CD14-positive monocyte (primary cell): Measurements from ENCODE around the gene SEM1. TPM values are rescaled to one million over a fixed set of nuclear protein-coding genes. Genes with fewer than 3 reads are reported as not detected.
"Not testable (repeated sequence)": the region's sequence is repeated elsewhere in the genome, so short reads cannot be mapped to it uniquely, and the experiment has no call there.

Experiments used
- DNase-seq, 3 donors: peaks; one replicate each; pipeline ENCODE4 v3.0.0-alpha.2; 2011 to 2022
- H2AFZ ChIP-seq: 2 replicates; pipeline ENCODE4 v1.6.0; 2012; ENCODE audit warnings: mild to moderate bottlenecking, low read depth, low read length, inconsistent platforms; ENCODE audit not compliant: insufficient read depth, poor library complexity, severe bottlenecking
- H3K27ac ChIP-seq, 2 donors: 1 replicate in 1 of 2; 2 replicates in 1 of 2; pipeline ENCODE4 v1.5.1; 2012 to 2013; ENCODE audit warnings: low read length in 2 of 2, control low read depth in 1 of 2, inconsistent platforms in 1 of 2, low read depth in 1 of 2, mild to moderate bottlenecking in 1 of 2
- H3K27me3 ChIP-seq, 2 donors: one replicate each; pipeline versions ENCODE4 v1.6.0 to v1.6.1; 2011 to 2013; ENCODE audit warnings: low read length in 2 of 2; ENCODE audit not compliant: control insufficient read depth in 2 of 2, insufficient read depth in 2 of 2
- H3K36me3 ChIP-seq, 2 donors: replicated peaks in 1 of 2; 1 replicate in 1 of 2; 2 replicates in 1 of 2; pipeline versions ENCODE4 v1.5.1 to v1.6.1; 2012 to 2013; ENCODE audit warnings: low read length in 2 of 2, control low read depth in 1 of 2, inconsistent platforms in 1 of 2, mild to moderate bottlenecking in 1 of 2; ENCODE audit not compliant: insufficient read depth in 2 of 2, control insufficient read depth in 1 of 2
- H3K4me1 ChIP-seq, 2 donors: 1 replicate in 1 of 2; 2 replicates in 1 of 2; pipeline versions ENCODE4 v1.5.1 to v1.6.1; 2012 to 2013; ENCODE audit warnings: low read length in 2 of 2, control low read depth in 1 of 2, inconsistent platforms in 1 of 2, mild to moderate bottlenecking in 1 of 2, moderate library complexity in 1 of 2; ENCODE audit not compliant: insufficient read depth in 2 of 2, control insufficient read depth in 1 of 2
- H3K4me2 ChIP-seq: replicated peaks from 2 replicates; pipeline ENCODE3; 2012; ENCODE audit warnings: low read length, moderate library complexity, mild to moderate bottlenecking; ENCODE audit not compliant: poor library complexity, severe bottlenecking; ENCODE audit errors: extremely low read depth
- H3K4me3 ChIP-seq, 3 experiments: fragments of 200-600 bp in 1 of 3; sonication (generic) in 1 of 3; replicated peaks in 1 of 3; 1 replicate in 2 of 3; 2 replicates in 1 of 3; pipeline ENCODE4 v1.5.1; 2011 to 2013; ENCODE audit warnings: low read length in 3 of 3, mild to moderate bottlenecking in 3 of 3, control low read depth in 2 of 3, low read depth in 2 of 3, inconsistent platforms in 1 of 3, moderate library complexity in 1 of 3
- H3K79me2 ChIP-seq: 2 replicates; pipeline ENCODE4 v1.6.0; 2012; ENCODE audit warnings: mild to moderate bottlenecking, control low read depth, inconsistent platforms, low read length, moderate library complexity; ENCODE audit not compliant: insufficient read depth
- H3K9ac ChIP-seq: 2 replicates; pipeline ENCODE4 v1.6.0; 2017; ENCODE audit warnings: low read length, mild to moderate bottlenecking; ENCODE audit not compliant: insufficient read depth, poor library complexity, severe bottlenecking
- H3K9me3 ChIP-seq, 2 donors: replicated peaks in 1 of 2; 1 replicate in 1 of 2; 2 replicates in 1 of 2; pipeline versions ENCODE4 v1.5.1 to v1.6.1; 2012 to 2013; ENCODE audit warnings: low read length in 2 of 2, control low read depth in 1 of 2; ENCODE audit not compliant: control insufficient read depth in 1 of 2, insufficient read depth in 1 of 2
- H4K20me1 ChIP-seq: 2 replicates; pipeline ENCODE4 v1.6.0; 2012; ENCODE audit warnings: mild to moderate bottlenecking, low read length, control low read depth, moderate library complexity; ENCODE audit not compliant: insufficient read depth
- H3K27ac Mint-ChIP-seq, 7 donors: one replicate each; pipeline ENCODE4 v1.8.0; 2020; ENCODE audit warnings: mild to moderate bottlenecking in 7 of 7, mixed read lengths in 7 of 7, moderate library complexity in 6 of 7, inconsistent platforms in 2 of 7
- H3K27me3 Mint-ChIP-seq, 3 donors: one replicate each; pipeline ENCODE4 v1.8.0; 2021 to 2022; ENCODE audit warnings: low read depth in 3 of 3, mild to moderate bottlenecking in 3 of 3, mixed read lengths in 3 of 3, moderate library complexity in 3 of 3, inconsistent platforms in 1 of 3
- H3K36me3 Mint-ChIP-seq, 2 donors: one replicate each; pipeline ENCODE4 v1.8.0; 2020; ENCODE audit warnings: mixed read lengths in 2 of 2, inconsistent platforms in 1 of 2, mild to moderate bottlenecking in 1 of 2
- H3K4me1 Mint-ChIP-seq: one replicate; pipeline ENCODE4 v1.8.0; 2020; ENCODE audit warnings: mild to moderate bottlenecking, mixed read lengths
- H3K4me3 Mint-ChIP-seq, 2 donors: one replicate each; pipeline ENCODE4 v1.8.0; 2020; ENCODE audit warnings: mild to moderate bottlenecking in 2 of 2, mixed read lengths in 2 of 2, moderate library complexity in 1 of 2
- H3K9me3 Mint-ChIP-seq, 7 donors: one replicate each; pipeline ENCODE4 v1.8.0; 2020 to 2022; ENCODE audit warnings: mixed read lengths in 7 of 7, mild to moderate bottlenecking in 6 of 7, moderate library complexity in 6 of 7, inconsistent platforms in 2 of 7
- CTCF ChIP-seq: fragments of 200-600 bp; IDR thresholded peaks from one replicate; pipeline ENCODE4 v1.8.0; 2022; ENCODE audit warnings: antibody characterized with exemption, mild to moderate bottlenecking
- WGBS: methylation state at CpG from one replicate; pipeline ENCODE4 v1.1.5; 2013; ENCODE audit warnings: missing lambda C conversion rate; ENCODE audit not compliant: insufficient coverage; 5-methylcytosine and 5-hydroxymethylcytosine counted together
- intact Hi-C, 2 donors: fragments of 100-400 bp; cut with micrococcal nuclease; formaldehyde crosslinking; loops; one replicate each; pipeline versions ENCODE4 v1.15.0 to v1.15.1; 2023
- polyA plus RNA-seq, 3 donors: library from polyadenylated mRNA; depleted of rRNA in 1 of 3; unstranded in 2 of 3; stranded (reverse) in 1 of 3; fragments of 300-500 nt in 2 of 3; fragments of >200 nt in 1 of 3; fragmentation: Illumina TruSeq in 2 of 3; gene quantifications; 1 replicate in 2 of 3; 2 replicates in 1 of 3; pipeline ENCODE4 v1.2.3, GENCODE V29; 2012 to 2021

The SEM1 gene
- polyA plus RNA-seq, 3 donors = 8.0 to 117 (median 98.1) TPM

- no peak overlapping the region for H3K27ac ChIP-seq
- H3K27me3 Mint-ChIP-seq = peaks cover 0 to under 1% (median 0%) of the 10 kb centered on the region in 3 donors
- H2AFZ ChIP-seq = no peak overlapping the region
- no peaks in the 10 kb centered on the region for H3K79me2 ChIP-seq
- intact Hi-C loops = no loop called here
- H3K4me2 ChIP-seq = no peak overlapping the region
- H3K4me3 Mint-ChIP-seq = no peak overlapping the region
- no peaks in the 10 kb centered on the region for H3K27me3 ChIP-seq
- peaks cover 3 to 4% of the 10 kb centered on the region in 2 donors for H3K36me3 Mint-ChIP-seq
- no peak for DNase-seq
- H3K4me1 Mint-ChIP-seq = peaks cover 8% of the 10 kb centered on the region
- no peak overlapping the region for H3K9ac ChIP-seq
- TF ChIP-seq CTCF = no peak
- H3K27ac Mint-ChIP-seq = no peak overlapping the region
- H3K36me3 ChIP-seq = no peaks in the 10 kb centered on the region
- peaks cover 0 to 1% (median 0%) of the 10 kb centered on the region in 7 donors for H3K9me3 Mint-ChIP-seq
- WGBS = 100% methylated on average over 1 of the region's 3 CpGs
- H3K4me3 ChIP-seq = no peak overlapping the region
- H3K4me1 ChIP-seq = no peaks in the 10 kb centered on the region
- no peaks in the 10 kb centered on the region for H3K9me3 ChIP-seq
- H4K20me1 ChIP-seq = no peaks in the 10 kb centered on the region
These were observed 45.7 kb downstream of the SEM1 start for GRCh38 chr7:96663871-96664445.

GRCh38 chr7:96663457-96663856 is 46.2 kb downstream of the SEM1 start:
- no peaks in the 10 kb centered on the region for H4K20me1 ChIP-seq
- intact Hi-C loops = no loop called here
- peaks cover 8% of the 10 kb centered on the region for H3K4me1 Mint-ChIP-seq
- H3K9me3 ChIP-seq = no peaks in the 10 kb centered on the region
- peaks cover under 1 to 4% of the 10 kb centered on the region in 2 donors for H3K36me3 Mint-ChIP-seq
- no peaks in the 10 kb centered on the region for H3K27me3 ChIP-seq
- H2AFZ ChIP-seq = no peak overlapping the region
- no peak overlapping the region for H3K4me3 ChIP-seq
- WGBS = 93% methylated on average over 2 of the region's 2 CpGs
- no peak overlapping the region for H3K4me3 Mint-ChIP-seq
- H3K79me2 ChIP-seq = no peaks in the 10 kb centered on the region
- no peaks in the 10 kb centered on the region for H3K4me1 ChIP-seq
- H3K9ac ChIP-seq = no peak overlapping the region
- no peak for DNase-seq
- peak overlapping the region in 1 of 7 donors; percentile 6 for H3K27ac Mint-ChIP-seq
- no peaks in the 10 kb centered on the region for H3K36me3 ChIP-seq
- H3K4me2 ChIP-seq = no peak overlapping the region
- peaks cover 0 to 1% (median 0%) of the 10 kb centered on the region in 3 donors for H3K27me3 Mint-ChIP-seq
- peaks cover 0 to 1% (median 0%) of the 10 kb centered on the region in 7 donors for H3K9me3 Mint-ChIP-seq
- TF ChIP-seq CTCF = no peak
- H3K27ac ChIP-seq = no peak overlapping the region

- H3K79me2 ChIP-seq, H3K9ac ChIP-seq, H2AFZ ChIP-seq, H3K27ac ChIP-seq, H3K27me3 ChIP-seq, H3K27me3 Mint-ChIP-seq, H3K4me2 ChIP-seq, DNase-seq, intact Hi-C loops, H3K36me3 Mint-ChIP-seq, H3K4me3 ChIP-seq, H4K20me1 ChIP-seq, H3K4me3 Mint-ChIP-seq, H3K9me3 ChIP-seq, H3K9me3 Mint-ChIP-seq, H3K4me1 ChIP-seq, H3K4me1 Mint-ChIP-seq, H3K36me3 ChIP-seq: not testable (repeated sequence)
- H3K27ac Mint-ChIP-seq = peak overlapping the region in 1 of 7 donors; percentile 20
- WGBS = no CpG with 5 or more reads among the region's 3 CpGs
These were observed 47.5 kb downstream of the SEM1 start for GRCh38 chr7:96662151-96662550.
